Measurements from ENCODE around the gene MLF1.

- TF ChIP-seq, protein P1, sequence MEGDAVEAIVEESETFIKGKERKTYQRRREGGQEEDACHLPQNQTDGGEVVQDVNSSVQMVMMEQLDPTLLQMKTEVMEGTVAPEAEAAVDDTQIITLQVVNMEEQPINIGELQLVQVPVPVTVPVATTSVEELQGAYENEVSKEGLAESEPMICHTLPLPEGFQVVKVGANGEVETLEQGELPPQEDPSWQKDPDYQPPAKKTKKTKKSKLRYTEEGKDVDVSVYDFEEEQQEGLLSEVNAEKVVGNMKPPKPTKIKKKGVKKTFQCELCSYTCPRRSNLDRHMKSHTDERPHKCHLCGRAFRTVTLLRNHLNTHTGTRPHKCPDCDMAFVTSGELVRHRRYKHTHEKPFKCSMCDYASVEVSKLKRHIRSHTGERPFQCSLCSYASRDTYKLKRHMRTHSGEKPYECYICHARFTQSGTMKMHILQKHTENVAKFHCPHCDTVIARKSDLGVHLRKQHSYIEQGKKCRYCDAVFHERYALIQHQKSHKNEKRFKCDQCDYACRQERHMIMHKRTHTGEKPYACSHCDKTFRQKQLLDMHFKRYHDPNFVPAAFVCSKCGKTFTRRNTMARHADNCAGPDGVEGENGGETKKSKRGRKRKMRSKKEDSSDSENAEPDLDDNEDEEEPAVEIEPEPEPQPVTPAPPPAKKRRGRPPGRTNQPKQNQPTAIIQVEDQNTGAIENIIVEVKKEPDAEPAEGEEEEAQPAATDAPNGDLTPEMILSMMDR (IDR thresholded peaks at IDR 0.05; ENCODE audit: low read depth, low read length), result no peak
- TF ChIP-seq MYC (IDR thresholded peaks at IDR 0.05; ENCODE audit: low read depth, low read length), result no peak
- TF ChIP-seq POLR2A (IDR thresholded peaks at IDR 0.05; ENCODE audit: extremely low read depth, insufficient read length), result no peak
- TF ChIP-seq, protein P2, sequence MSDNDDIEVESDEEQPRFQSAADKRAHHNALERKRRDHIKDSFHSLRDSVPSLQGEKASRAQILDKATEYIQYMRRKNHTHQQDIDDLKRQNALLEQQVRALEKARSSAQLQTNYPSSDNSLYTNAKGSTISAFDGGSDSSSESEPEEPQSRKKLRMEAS (IDR thresholded peaks at IDR 0.05; ENCODE audit: low read depth, low read length), result no peak
Observed at GRCh38 chr3:158602227-158602626, 31.2 kb downstream of the MLF1 start.
